Left renal pelvis (tissue), 4 donors: Measurements from ENCODE around the gene PCNX3. TPM values are rescaled to one million over a fixed set of nuclear protein-coding genes. Genes with fewer than 3 reads are reported as not detected.
"Not testable (repeated sequence)": the region's sequence is repeated elsewhere in the genome, so short reads cannot be mapped to it uniquely, and the experiment has no call there.

Source experiments
- DNase-seq, 4 donors: peaks; one replicate each; pipeline ENCODE4 v3.0.0-alpha.2; 2013; ENCODE audit warnings: low read depth in 4 of 4, low spot score in 3 of 4
- polyA plus RNA-seq, 4 donors: library from polyadenylated mRNA; unstranded; fragments of 120-200 nt; gene quantifications; one replicate each; pipeline ENCODE4 v1.2.1, GENCODE V29; 2013; ENCODE audit not compliant: insufficient read length in 4 of 4

Gene PCNX3
- polyA plus RNA-seq, 4 donors = 20.3 to 37.9 (median 28.1) TPM

DNA sequence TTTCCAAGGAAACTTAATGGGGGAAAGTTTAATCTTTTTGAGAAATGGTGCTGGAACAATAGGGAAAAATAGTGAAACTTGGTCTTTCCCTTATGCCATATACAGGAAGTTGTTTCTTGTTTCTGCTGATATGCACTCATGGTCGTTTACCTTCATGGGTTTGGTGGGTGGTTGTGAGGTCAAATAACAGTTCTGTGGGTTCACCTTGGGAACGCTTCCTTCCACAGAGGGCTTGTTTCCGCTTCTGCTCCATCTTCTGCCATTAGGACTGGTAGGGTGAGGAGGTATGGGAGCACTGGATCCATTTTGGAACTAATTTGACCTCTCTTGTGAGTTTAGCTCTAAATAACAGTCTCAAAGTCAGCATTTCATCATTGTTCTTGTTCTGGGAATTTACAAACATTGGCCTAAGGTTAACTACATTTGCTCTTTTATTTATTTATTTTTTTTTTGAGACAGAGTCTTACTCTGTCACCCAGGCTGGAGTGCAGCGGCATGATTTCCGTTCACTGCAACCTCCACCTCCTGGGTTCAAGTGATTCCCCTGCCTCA lies 64.7 kb downstream of the PCNX3 start:
- DNase-seq = no peak

GRCh38 chr11:65683480-65683879 lies 67.9 kb downstream of the PCNX3 start:
- not testable (repeated sequence) for DNase-seq

DNA sequence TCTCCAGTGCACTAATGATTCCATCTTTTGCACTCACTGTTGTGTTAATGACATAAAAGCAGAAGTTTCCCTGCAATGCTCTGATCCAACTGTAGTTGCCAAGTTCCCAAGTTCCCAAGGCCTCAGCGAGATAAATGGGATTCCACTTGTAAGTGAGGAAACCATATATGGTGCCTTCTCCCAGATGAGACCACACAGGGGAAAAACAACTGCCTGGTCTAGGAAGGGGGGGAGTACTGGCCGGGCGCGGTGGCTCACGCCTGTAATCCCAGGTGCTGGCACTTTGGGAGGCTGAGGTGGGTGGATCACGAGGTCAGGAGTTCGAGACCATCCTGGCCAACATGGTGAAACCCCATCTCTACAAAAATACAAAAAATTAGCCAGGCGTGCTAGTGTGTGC lies 70.4 kb downstream of the PCNX3 start:
- DNase-seq = no peak

Other genes with a start within 250 kb of the PCNX3 start
- gene SLC25A45, start 233.1 kb upstream of the PCNX3 start, polyA plus RNA-seq = 1 to 10 TPM; 4.2 to 9.2 (median 6.1) TPM
- gene FRMD8, start 229.1 kb upstream of the PCNX3 start, polyA plus RNA-seq = 10 to 100 TPM; 11.2 to 24.4 (median 17.0) TPM
- gene NEAT1, start 193.0 kb upstream of the PCNX3 start, polyA plus RNA-seq = 100 to 1,000 TPM; 132 to 289 (median 201) TPM
- 100 to 1,000 TPM; 557 to 843 (median 666) TPM for gene MALAT1, start 116.7 kb upstream of the PCNX3 start, polyA plus RNA-seq
- 10 to 100 TPM; 58.6 to 83.9 (median 59.5) TPM for gene SCYL1, start 90.7 kb upstream of the PCNX3 start, polyA plus RNA-seq
- gene LTBP3, start 57.4 kb upstream of the PCNX3 start, polyA plus RNA-seq = 100 to 1,000 TPM; 115 to 360 (median 154) TPM
- 10 to 100 TPM; 43.7 to 60.9 (median 56.4) TPM for gene ZNRD2, start 45.3 kb upstream of the PCNX3 start, polyA plus RNA-seq
- gene FAM89B, start 43.2 kb upstream of the PCNX3 start, polyA plus RNA-seq = 10 to 100 TPM; 19.7 to 41.1 (median 28.6) TPM
- gene EHBP1L1, start 39.7 kb upstream of the PCNX3 start, polyA plus RNA-seq = 10 to 100 TPM in 3 of 4 donors, 1 to 10 TPM in 1; 10.0 to 29.2 (median 20.2) TPM
- under 1 TPM; 0.24 to 0.95 (median 0.46) TPM for gene KCNK7, start 20.0 kb upstream of the PCNX3 start, polyA plus RNA-seq
- gene MAP3K11, start 1.6 kb upstream of the PCNX3 start, polyA plus RNA-seq = 10 to 100 TPM; 24.9 to 47.5 (median 34.7) TPM
- 10 to 100 TPM; 20.5 to 46.5 (median 34.1) TPM for gene SIPA1, start 22.3 kb downstream of the PCNX3 start, polyA plus RNA-seq
- gene RELA, start 47.1 kb downstream of the PCNX3 start, polyA plus RNA-seq = 10 to 100 TPM; 50.0 to 62.9 (median 58.8) TPM
- gene KAT5, start 96.5 kb downstream of the PCNX3 start, polyA plus RNA-seq = 10 to 100 TPM; 47.9 to 80.4 (median 65.7) TPM
- gene RNASEH2C, start 105.0 kb downstream of the PCNX3 start, polyA plus RNA-seq = 10 to 100 TPM; 32.0 to 59.4 (median 36.5) TPM
- 1 to 10 TPM; 2.7 to 9.7 (median 6.0) TPM for gene AP5B1, start 165.2 kb downstream of the PCNX3 start, polyA plus RNA-seq
- gene OVOL1, start 171.3 kb downstream of the PCNX3 start, polyA plus RNA-seq = 10 to 100 TPM in 2 of 4 donors, 1 to 10 TPM in 1, under 1 TPM in 1; 0.23 to 15.9 (median 9.9) TPM
- 1 to 10 TPM; 2.0 to 4.1 (median 2.9) TPM for gene SNX32, start 218.2 kb downstream of the PCNX3 start, polyA plus RNA-seq
- 100 to 1,000 TPM; 672 to 810 (median 730) TPM for gene CFL1, start 242.4 kb downstream of the PCNX3 start, polyA plus RNA-seq
- gene MUS81, start 244.7 kb downstream of the PCNX3 start, polyA plus RNA-seq = 10 to 100 TPM; 40.5 to 64.2 (median 48.2) TPM